ENCODE results near the gene SLC9A6. TPM values are rescaled to one million over a fixed set of nuclear protein-coding genes. Genes with fewer than 3 reads are reported as not detected.
"Not testable (repeated sequence)": the region's sequence is repeated elsewhere in the genome, so short reads cannot be mapped to it uniquely, and the experiment has no call there.

Gene SLC9A6
- total RNA-seq, 1 experiment from 2014 or later, result 23.9 TPM

DNA sequence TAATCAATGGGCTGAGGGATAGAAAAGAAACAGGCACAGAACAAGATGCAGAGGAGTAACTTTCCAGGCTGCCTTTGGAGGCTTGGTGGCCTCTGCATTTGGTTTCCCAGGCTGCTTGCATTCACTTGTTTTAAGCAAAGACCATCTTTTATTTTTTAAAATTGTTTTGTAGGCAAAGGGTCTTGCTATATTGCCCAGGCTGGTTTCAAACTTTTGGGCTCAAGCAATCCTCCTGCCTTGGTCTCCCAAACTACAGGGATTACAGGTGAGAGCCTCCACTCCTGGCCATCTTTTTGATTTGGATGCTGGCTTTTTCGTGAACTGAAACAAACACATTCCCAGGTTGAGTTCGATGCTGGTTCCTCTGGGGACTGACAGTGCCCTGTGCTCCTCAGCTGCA is 74.1 kb downstream of the SLC9A6 start:
- no peaks in the 10 kb centered on the region for H3K36me3 ChIP-seq
- H3K27ac ChIP-seq, result no peak overlapping the region
- H3K4me3 ChIP-seq, result no peak overlapping the region
- H3K4me1 ChIP-seq (replicated peaks), result peaks cover 25% of the 10 kb centered on the region
- H3K9me3 ChIP-seq (replicated peaks), result no peaks in the 10 kb centered on the region
- DNase-seq (ENCODE audit: low read depth in 1 of 2, low spot score in 2 of 2), result no peak
- H3K27me3 ChIP-seq (replicated peaks), result no peaks in the 10 kb centered on the region

DNA sequence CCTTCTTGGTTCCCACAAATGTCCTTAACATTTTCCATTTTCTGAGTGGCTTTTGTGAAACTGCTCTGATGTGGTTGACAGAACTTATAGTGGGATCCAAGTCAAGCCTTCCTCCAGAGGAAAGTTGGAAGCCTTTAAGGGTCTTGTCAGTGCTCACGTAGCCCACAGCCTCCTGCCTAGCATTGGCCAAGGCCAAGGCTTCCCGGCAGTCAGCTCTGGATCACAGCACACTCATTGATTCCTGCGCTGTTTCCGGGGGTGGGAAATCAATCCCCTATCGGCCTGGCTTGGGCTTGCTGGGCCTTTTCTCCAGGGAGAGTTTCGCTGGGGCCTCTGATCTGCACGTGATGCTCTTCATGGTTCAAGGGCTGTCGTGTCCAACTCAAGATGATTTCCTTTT is 76.1 kb downstream of the SLC9A6 start:
- DNase-seq (ENCODE audit: low read depth in 1 of 2, low spot score in 2 of 2), result no peak
- Histone ChIP-seq H3K36me3 (no peaks in the 10 kb centered on the region), H3K27ac (no peak overlapping the region), H3K4me1 (replicated peaks) (peaks cover 27% of the 10 kb centered on the region), H3K27me3 (replicated peaks) (no peaks in the 10 kb centered on the region), H3K9me3 (replicated peaks) (no peaks in the 10 kb centered on the region), H3K4me3 (no peak overlapping the region)

GRCh38 chrX:136061696-136062095 is 76.5 kb downstream of the SLC9A6 start:
- DNase-seq (ENCODE audit: low read depth in 1 of 2, low spot score in 2 of 2), result no peak
- Histone ChIP-seq H3K4me3 (no peak overlapping the region), H3K36me3 (no peaks in the 10 kb centered on the region), H3K4me1 (replicated peaks) (peaks cover 25% of the 10 kb centered on the region), H3K27ac (no peak overlapping the region), H3K9me3 (replicated peaks) (no peaks in the 10 kb centered on the region), H3K27me3 (replicated peaks) (no peaks in the 10 kb centered on the region)

DNA sequence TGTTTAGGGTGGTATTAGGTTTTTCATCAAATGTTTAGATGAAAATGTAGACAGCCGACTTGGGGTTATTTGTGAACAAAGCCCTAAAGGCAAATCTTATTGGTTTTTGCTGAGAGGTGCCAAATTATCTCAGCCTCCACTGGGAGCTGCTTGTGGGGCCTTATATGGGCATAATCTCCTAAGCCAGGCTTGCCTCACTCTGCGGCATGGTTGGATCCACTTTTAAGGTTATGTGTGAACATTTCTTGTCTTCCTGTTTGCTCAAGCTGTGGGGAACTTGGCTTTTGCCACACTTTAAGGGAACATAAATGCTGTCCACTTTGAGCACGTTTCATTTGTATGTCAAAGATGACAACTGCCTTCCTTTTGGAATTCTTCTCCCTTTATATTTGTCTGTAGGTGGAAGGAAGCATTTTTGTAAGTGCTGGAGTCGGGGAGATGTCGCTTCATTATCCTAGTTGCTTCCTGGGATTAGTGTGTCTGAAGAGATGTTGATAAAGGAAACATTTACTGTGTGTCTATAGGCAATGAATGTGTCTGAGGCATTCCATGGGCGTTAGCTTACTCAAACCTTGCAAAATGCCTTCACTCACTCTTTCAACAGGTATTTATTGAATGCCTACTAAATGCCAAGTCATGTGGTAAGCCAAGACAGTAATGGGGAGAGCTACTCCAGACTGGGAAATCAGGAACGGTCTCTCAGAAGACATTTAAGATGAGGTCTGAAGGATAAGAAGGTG is 78.3 kb downstream of the SLC9A6 start:
- no peak for DNase-seq (ENCODE audit: low read depth in 1 of 2, low spot score in 2 of 2)
- Histone ChIP-seq H3K36me3 (no peaks in the 10 kb centered on the region), H3K9me3 (replicated peaks) (no peaks in the 10 kb centered on the region), H3K27me3 (replicated peaks) (no peaks in the 10 kb centered on the region), H3K4me1 (replicated peaks) (peaks cover 25% of the 10 kb centered on the region), H3K27ac (no peak overlapping the region), H3K4me3 (no peak overlapping the region)

GRCh38 chrX:136064661-136065043 is 79.4 kb downstream of the SLC9A6 start:
- H3K27ac ChIP-seq, result no peak overlapping the region
- no peak for DNase-seq (ENCODE audit: low read depth in 1 of 2, low spot score in 2 of 2)
- H3K4me3 ChIP-seq, result no peak overlapping the region
- H3K36me3 ChIP-seq, result no peaks in the 10 kb centered on the region
- no peaks in the 10 kb centered on the region for H3K27me3 ChIP-seq (replicated peaks)
- no peaks in the 10 kb centered on the region for H3K9me3 ChIP-seq (replicated peaks)
- H3K4me1 ChIP-seq (replicated peaks), result peaks cover 25% of the 10 kb centered on the region

GRCh38 chrX:136065044-136065671 is 79.9 kb downstream of the SLC9A6 start:
- Histone ChIP-seq H3K27me3 (replicated peaks) (no peaks in the 10 kb centered on the region), H3K36me3 (no peaks in the 10 kb centered on the region), H3K4me1 (replicated peaks) (peaks cover 25% of the 10 kb centered on the region), H3K4me3 (no peak overlapping the region), H3K9me3 (replicated peaks) (no peaks in the 10 kb centered on the region), H3K27ac (no peak overlapping the region)
- DNase-seq (ENCODE audit: low read depth in 1 of 2, low spot score in 2 of 2), result peak in 1 of 2 experiments; percentile 39

- no peaks in the 10 kb centered on the region for H3K9me3 ChIP-seq (replicated peaks)
- H3K27me3 ChIP-seq (replicated peaks), result no peaks in the 10 kb centered on the region
- no peak overlapping the region for H3K27ac ChIP-seq
- no peaks in the 10 kb centered on the region for H3K36me3 ChIP-seq
- H3K4me3 ChIP-seq, result no peak overlapping the region
- no peak for DNase-seq (ENCODE audit: low read depth in 1 of 2, low spot score in 2 of 2)
- H3K4me1 ChIP-seq (replicated peaks), result peaks cover 25% of the 10 kb centered on the region
These were observed 81.9 kb downstream of the SLC9A6 start for GRCh38 chrX:136067097-136067496.

DNA sequence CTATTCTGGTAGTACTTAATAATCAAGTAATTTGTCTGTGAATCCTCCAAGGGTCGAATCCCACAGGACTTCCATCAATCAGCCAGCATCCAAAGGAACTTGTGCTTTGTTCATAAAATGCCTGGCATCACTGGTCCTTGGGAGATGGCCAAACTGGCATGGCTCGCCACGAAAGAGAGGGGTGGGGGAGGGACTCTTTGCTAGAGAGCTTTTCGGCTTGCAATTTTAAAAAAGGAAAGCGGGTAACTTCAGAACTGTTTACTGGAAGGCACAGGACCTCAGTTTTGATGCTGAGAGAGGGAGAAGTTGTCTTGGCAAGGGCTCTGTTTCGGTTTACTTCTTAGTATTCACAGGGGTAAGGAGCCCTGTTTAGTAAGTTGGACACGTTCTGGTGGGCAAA is 82.7 kb downstream of the SLC9A6 start:
- no peaks in the 10 kb centered on the region for H3K9me3 ChIP-seq (replicated peaks)
- DNase-seq (ENCODE audit: low read depth in 1 of 2, low spot score in 2 of 2), result no peak
- H3K4me3 ChIP-seq, result no peak overlapping the region
- H3K4me1 ChIP-seq (replicated peaks), result peaks cover 23% of the 10 kb centered on the region
- no peaks in the 10 kb centered on the region for H3K36me3 ChIP-seq
- no peak overlapping the region for H3K27ac ChIP-seq
- no peaks in the 10 kb centered on the region for H3K27me3 ChIP-seq (replicated peaks)

GRCh38 chrX:136076942-136077341 is 91.7 kb downstream of the SLC9A6 start:
- H3K27me3 ChIP-seq (replicated peaks), result no peaks in the 10 kb centered on the region
- H3K27ac ChIP-seq, result no peak overlapping the region
- H3K36me3 ChIP-seq, result no peaks in the 10 kb centered on the region
- no peaks in the 10 kb centered on the region for H3K9me3 ChIP-seq (replicated peaks)
- no peak for DNase-seq (ENCODE audit: low read depth in 1 of 2, low spot score in 2 of 2)
- H3K4me1 ChIP-seq (replicated peaks), result no peaks in the 10 kb centered on the region
- no peak overlapping the region for H3K4me3 ChIP-seq

- DNase-seq (ENCODE audit: low read depth in 1 of 2, low spot score in 2 of 2), result no peak
- Histone ChIP-seq H3K27me3 (replicated peaks) (no peaks in the 10 kb centered on the region), H3K27ac (no peak overlapping the region), H3K9me3 (replicated peaks) (no peaks in the 10 kb centered on the region), H3K4me1 (replicated peaks) (no peaks in the 10 kb centered on the region), H3K36me3 (no peaks in the 10 kb centered on the region), H3K4me3 (no peak overlapping the region)
These were observed 95.5 kb downstream of the SLC9A6 start for GRCh38 chrX:136080766-136081165.

GRCh38 chrX:136086521-136086920 is 101.3 kb downstream of the SLC9A6 start:
- H3K9me3 ChIP-seq (replicated peaks), result no peaks in the 10 kb centered on the region
- DNase-seq (ENCODE audit: low read depth in 1 of 2, low spot score in 2 of 2), result no peak
- no peak overlapping the region for H3K4me3 ChIP-seq
- no peaks in the 10 kb centered on the region for H3K36me3 ChIP-seq
- no peaks in the 10 kb centered on the region for H3K4me1 ChIP-seq (replicated peaks)
- H3K27ac ChIP-seq, result no peak overlapping the region
- no peaks in the 10 kb centered on the region for H3K27me3 ChIP-seq (replicated peaks)

DNA sequence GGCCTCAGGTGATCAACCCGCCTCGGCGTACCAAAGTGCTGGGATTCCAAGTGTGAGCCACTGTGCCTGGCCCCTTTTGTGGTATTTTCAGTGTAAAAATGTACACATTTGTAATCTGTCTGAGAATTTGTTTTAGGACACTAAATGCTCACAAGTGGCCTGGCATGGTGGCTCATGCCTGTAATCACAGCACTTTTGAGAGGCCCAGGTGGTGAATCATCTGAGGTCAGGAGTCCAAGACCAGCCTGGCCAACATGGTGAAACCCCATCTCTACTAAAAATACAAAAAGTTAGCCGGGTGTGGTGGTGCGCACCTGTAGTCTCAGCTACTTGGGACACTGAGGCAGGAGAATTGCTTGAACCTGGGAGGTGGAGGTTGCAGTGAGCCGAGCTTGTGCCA is 106.7 kb downstream of the SLC9A6 start:
- not testable (repeated sequence) for H3K4me3 ChIP-seq; H3K27me3 ChIP-seq (replicated peaks); H3K4me1 ChIP-seq (replicated peaks); H3K36me3 ChIP-seq; H3K9me3 ChIP-seq (replicated peaks); H3K27ac ChIP-seq; DNase-seq (ENCODE audit: low read depth in 1 of 2, low spot score in 2 of 2)

- Histone ChIP-seq H3K4me3 (no peak overlapping the region), H3K27me3 (replicated peaks) (no peaks in the 10 kb centered on the region), H3K9me3 (replicated peaks) (no peaks in the 10 kb centered on the region), H3K36me3 (no peaks in the 10 kb centered on the region), H3K27ac (no peak overlapping the region), H3K4me1 (replicated peaks) (no peaks in the 10 kb centered on the region)
- no peak for DNase-seq (ENCODE audit: low read depth in 1 of 2, low spot score in 2 of 2)
These were observed 109.7 kb downstream of the SLC9A6 start for GRCh38 chrX:136094962-136095361.
